Central memory CD4-positive, alpha-beta T cell (primary cell): ENCODE measurements around the gene ROMO1.

Experiments
- DNase-seq: peaks from one replicate; pipeline ENCODE4 v3.0.0; 2022
- total RNA-seq, 3 experiments: gene quantifications; one replicate each; lab custom pipeline; 2026; lab: John Stamatoyannopoulos, UW

ROMO1 gene
- total RNA-seq: 9.1 to 28.2 (median 15.5) reads per million in 3 experiments

DNA sequence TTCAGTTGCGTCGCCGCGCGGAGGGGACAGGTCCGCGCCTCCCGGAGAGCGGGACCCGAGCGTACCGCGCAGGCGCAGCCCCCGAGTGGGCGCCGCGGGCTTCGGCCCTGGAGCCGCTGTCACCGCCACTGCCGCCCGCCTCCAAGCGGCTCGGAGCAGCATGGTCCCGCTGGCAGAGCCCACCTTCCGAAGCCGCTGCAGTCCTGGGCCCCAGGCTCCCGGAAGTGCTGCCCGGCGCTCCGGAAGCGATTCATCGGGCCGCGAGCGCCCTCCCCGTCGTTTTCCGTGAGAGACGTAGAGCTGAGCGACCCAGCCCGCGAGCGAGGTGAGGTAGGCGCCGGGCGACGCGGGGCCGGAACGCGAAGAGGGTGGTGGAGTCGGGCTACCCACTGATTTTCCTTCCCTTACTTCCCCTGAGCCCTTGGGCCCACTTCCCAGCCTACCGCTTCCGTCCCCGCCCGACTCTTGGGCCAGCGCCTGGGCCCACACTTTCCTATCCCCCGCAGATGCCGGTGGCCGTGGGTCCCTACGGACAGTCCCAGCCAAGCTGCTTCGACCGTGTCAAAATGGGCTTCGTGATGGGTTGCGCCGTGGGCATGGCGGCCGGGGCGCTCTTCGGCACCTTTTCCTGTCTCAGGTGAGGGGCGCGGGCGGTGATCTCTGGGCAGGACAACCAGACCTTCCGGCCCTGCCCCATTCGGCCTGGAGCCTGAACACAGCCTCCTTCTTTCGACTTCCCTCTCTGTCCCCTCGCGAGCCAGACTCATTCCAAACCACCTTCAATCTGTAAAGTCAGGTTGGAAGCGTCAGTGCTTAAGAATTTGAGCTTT is at the start of gene ROMO1, which contains the start of gene NFS1:
Gene ROMO1 (plus strand): TSS at position 279 of the 830 bp plus-strand sequence. CDS start 228 bp downstream, at position 507.
Gene NFS1 (minus strand): TSS at position 226 of the 830 bp plus-strand sequence. CDS start 64 bp downstream, at position 162.
- DNase-seq: peak; percentile 79

DNA sequence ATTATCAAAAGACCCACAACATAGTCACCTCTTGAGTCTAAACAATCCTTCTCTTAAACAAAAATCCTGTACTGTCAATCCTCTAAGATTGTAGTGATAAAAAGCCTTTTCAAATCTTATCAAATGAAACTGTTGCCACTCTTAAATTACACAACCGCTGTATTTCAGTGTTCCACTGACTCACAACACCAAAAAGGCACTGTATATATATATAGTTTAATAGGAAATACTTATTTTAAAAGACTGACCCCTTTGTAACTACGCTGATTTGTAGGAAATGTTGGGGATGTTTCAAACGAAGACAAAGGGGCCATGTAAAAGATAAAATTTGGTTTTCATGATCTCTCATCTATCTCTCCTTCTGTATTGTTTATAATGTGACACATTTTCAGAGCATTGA is 48.6 kb upstream of the ROMO1 start:
- DNase-seq: no peak

DNA sequence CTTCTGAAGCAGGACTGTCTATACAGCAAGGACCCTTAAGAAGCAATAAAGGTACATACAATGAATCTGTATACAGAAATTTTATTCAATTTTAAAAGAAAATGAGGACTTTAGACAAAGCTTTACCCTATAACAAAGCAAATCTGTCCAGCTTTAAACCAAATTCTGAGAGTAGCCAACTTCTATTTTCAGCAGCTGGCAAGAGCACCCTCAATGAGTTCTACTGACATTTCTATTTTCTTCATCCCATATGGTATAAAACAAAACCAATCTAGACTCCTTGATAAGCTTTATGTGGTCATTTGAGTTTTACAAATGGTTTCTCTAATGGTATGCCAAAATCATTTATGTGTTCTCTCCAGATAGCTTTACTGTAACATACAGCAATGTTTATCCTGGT is 47.2 kb upstream of the ROMO1 start:
- no peak for DNase-seq

DNA sequence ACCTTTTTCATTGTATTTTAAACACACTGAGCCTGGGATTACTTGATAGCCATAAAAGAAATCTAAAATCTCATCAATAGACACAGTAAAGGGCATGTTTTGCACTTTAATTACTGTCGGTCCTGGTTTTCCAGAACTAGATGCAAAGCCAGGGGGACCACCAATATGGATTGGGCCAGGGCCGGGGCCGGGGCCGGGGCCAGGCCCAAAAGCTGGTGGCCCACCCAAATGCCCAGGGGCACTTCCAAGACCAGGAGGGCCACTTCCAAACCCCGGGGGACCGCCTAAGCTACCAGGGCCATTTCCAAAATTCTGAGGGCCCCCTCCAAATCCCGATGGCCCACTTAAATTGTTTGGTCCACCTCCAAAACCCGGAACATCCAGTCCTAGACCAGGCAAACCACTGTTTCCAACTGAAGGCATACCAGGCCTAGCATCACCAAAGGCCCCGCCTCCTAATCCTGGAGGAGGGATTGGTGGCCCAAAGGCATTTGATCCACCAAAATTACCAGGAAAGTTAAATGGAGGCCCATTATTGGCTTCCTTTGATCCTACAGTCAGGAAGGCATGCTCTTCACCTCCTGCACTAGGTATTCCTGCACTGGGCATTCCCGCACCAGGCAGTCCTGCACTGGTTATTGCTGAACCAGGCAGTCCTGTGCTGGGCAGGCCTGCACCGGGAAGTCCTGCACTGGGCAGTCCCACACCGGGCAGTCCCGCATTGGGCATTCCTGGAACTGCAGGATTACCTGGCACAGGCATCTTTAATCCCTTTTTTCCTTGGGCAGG is 46.4 kb upstream of the ROMO1 start:
- DNase-seq: no peak

DNA sequence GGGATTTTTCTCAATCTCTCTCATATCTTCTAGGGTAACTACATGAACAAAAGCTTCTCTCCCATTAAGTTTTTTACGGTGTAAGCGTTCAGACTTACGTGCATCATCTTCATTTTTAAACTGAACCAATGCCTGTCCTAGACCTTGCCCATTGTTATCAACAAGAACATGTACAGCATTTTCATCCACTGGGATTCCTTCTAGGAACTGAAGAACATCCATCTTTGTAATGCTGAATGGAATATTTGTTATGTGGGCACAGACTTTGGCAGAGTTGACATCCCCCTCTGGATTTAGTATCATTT is 45.8 kb upstream of the ROMO1 start:
- no peak for DNase-seq

DNA sequence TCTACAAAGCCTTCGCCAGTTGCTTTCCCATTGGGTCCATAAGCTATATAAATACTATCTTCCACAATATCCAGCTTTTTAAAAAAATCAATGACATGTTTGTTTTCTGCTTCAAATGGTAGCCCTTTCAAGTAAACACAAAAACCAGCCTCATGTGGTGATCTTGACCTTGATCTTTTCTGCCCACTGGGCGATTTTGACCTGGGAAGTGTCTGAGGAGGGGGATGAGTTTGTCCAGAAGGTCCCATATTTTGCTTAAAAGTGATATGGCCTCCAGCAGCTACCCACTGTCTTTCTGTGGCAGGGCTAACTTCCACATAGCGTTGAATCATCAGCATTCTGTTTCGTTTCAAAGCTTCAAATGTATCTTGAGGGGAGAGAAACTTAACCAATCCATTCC is 45.3 kb upstream of the ROMO1 start:
- DNase-seq: no peak

DNA sequence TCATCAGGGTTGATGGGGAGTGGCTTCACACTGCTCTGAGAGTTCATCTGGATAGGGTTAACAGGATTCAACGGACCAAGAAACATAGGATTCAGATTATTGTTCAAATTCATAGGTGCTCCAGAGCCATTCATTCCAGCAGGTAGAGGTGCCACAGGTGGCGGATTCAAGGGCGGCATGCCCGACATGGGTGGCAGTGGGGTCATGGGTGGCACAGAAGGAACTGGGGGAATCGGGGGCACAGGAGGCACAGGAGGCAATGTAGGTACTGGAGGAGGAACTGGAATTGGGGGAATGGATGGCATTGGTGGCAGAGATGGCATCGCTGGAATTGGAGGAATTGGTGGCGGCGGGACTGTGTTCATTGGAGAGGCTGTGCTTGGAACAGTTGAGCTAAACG is 44.8 kb upstream of the ROMO1 start:
- no peak for DNase-seq

DNA sequence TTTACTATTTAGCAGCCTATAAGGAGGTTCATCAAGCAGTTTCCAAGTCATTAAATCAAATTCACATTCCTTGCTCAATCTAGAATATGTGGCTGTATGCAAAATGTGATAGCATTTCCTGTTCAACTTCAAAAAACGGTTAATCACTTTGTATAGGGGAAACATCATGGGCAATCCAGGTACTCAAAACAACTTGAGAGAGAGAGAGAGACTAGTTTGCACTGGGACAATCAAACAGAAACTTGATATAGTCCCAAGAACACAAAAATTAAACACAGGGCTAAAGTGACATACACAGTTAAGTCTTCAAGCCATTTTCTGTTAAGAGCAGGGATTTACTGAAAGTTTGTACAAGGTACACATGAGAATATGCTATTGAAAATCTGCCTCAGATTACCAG is 41.9 kb upstream of the ROMO1 start:
- DNase-seq: no peak

DNA sequence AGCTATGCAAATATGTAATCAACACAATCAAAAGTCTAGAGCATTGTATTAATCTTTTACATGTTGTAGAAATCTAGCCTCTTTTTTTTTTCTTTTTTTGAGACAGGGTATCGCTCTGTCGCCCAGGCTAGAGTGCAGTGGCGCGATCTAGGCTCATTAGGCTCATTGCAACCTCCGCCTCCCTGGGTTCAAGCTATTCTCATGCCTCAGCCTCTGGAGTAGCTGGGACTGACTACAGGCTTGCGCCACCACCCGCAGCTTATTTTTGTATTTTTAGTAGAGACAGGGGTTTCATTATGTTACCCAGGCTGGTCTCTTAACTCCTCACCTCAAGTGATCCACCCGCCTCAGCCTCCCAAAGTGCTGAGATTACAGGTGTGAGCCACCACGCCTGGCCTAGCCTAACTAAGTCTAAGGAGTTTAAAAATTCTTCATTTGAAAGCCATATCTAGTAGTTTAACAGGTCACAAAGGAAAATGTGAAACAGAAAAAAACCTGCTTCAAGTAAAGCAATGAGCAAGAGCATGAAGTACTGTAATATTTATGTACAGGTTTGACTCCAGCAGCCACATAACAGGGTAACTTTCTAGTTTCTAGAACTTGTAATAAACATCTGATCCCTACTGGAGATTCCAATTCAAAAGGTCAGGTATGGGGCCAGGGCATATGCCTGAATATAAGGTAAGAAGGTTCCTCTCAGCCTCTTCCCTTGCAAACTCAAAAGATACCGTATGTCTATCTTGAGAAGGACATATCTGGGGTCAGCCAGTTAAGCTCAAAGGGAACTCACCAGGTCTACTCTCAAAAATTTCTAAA is 38.9 kb upstream of the ROMO1 start:
- DNase-seq: no peak

DNA sequence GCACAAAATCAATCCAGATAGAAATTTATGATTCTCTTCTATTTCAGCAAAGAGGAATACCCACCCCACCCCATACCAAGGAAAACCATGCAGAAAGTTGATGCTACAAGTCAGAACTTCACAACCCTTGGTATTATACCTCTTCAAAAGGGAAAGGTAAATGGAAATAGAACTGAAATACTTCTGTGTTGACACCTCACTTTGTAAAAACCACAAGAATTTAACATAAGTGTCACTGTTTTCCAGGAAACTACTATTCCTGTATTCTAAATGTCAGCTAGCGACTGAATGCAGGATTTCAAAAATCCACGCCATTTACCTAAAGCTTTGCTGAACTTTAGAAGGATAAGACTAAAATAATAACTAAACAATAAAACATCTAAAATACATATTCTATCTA is 38.2 kb upstream of the ROMO1 start:
- no peak for DNase-seq

DNA sequence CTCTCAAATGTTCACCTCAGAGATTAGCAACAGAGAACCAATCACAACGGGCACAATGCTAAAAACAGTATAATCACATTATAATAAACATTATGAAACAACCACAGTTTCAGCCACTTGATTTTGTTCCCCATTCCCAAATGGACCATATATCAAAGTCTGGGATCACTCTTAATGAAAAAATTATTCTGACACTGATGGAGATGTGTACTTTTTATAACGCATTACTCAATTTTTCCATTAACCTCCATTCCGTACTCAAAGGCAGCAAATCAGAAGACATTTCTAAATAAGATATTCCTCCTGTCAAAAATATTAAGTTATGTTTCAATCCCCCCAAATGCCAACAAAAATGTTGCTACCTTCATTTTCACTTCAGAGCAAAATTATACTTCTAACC is 37.3 kb upstream of the ROMO1 start:
- DNase-seq: no peak

DNA sequence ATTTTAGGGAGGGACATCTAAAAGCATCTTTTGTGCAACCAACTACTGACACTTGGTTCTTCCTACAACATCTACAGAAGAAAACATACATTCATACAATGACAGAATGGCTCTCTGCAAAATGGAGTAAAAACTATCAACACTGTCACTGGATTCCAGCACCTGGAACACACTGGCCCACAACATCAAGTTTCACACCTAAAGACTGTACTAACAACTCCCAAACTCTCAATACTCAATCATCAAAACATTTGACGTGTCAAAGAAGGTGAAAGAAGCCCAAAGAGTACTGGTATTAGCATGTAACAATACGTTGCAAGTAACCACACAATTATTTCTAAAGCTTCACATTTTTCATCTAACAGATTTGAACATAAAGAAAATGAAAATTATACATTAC is 36.7 kb upstream of the ROMO1 start:
- DNase-seq: no peak

DNA sequence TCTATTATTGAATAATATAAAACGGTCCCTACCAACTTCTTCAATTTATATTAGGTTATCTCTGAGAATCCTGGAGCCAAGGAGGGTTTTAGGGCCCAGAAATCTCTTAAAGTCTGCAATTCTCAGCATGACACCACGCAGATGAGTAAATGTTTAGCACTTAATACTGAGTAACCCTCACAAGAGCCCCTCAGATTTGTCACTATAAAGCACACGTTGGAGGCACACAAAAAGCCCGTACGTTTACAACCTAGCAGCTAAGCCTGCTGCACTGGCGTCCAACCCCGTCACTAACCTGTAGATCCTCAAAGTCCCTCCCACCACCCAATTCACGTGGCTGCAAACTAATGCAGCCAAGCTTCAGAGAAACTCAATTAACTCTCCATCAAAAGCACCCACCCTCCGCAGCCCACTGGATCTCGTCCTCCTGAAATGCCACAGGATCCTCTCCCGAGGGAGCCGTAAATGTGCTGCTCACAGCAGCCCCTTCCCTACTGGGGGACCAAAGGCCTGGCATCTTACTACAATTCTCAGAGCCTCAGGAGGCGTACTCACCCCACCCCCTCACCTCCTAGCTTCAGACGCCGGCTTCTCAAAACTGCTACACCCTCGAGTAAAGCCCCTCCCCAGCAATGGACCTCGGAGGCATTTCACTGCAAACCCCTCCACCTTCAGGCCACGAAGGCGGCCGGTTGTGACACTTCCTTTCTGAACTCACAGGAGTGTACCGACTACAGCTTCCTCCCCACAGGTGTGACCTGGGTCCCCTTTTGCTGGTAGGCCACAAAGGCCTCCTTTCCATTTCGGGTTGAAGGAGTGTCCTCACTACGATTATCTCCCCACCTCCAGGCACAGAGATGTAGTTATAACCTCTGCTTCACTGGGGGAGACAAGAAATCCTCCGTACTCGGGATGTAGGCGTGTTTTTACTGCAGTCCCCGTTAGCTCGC is 35.4 kb upstream of the ROMO1 start:
- DNase-seq: peak; percentile 74

DNA sequence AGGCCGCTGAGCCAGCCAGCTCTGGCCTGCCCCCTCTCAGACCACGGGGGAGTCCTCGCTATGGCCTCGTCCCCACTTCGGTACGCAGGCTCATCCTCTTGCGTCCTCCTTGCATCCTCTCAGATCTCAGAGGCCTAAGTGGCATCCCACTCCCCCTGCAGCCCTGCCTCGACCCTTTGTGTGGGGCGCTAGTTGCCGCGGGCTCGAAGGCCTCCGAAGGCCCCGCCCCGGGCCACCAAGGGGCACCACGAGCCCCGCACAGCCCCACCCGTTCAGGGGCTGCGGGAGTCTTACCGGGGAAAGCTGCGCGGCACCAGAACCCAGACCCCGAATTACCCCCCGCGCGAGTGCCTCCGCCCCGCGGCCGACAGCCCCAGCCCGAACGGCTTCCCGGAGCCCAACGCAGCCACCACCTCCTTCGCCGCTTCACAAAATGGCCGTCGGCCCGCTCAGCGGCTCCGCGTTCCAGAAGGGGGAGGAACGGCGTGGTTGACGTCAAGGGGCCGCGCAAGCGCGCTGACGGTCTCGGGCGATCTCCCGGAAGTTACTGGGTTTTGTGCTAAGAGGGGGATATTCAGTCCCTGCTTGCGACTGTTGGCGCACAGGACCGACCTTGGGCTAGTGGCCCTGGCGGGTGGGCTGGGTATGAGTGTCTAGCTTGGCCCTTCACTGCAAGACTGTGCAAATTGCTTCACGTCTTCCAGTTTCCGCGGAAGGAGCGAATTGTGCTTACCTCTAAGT is 34.6 kb upstream of the ROMO1 start, which contains the start of the genes CPNE1 and RBM12:
Gene CPNE1 (minus strand): TSS at position 435 of the 741 bp plus-strand sequence. CDS start 31,977 bp downstream, outside the sequence.
Gene RBM12 (minus strand): TSS at position 435 of the 741 bp plus-strand sequence. CDS start 9,578 bp downstream, outside the sequence.
- DNase-seq: peak; percentile 94

DNA sequence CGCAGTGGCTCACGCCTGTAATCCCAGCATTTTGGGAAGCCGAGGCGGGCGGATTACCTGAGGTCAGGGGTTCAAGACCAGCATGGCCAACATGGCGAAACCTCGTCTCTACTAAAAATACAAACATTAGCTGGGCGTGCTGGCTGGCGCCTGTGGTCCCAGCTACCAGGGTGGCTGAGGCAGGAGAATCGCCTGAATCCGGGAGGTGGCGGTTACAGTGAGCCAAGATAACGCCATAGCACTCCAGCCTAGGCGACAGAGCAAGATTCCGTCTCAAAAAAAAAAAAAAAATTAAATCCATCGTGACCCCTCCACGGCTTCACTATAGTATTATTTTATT is 33.3 kb upstream of the ROMO1 start:
- DNase-seq: no peak

DNA sequence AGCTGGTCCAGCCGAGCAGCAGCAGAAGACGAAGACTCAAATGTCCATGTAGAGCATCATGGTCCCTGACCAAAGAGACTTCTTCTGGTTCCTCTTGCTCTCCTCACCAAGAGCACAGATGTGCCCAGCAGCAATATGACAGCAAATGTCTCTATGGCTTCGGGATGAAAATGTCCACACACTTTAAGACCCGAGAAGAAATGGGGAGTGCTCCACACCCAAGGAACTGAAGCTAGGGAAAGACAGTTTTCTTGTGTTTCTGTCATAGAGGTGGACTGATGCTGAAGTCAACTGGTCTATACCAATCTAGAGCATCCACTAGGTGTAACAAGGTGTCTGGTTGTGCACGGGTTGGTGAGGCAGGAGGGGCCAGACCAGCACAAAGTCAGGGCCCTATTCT is 30.0 kb upstream of the ROMO1 start:
- no peak for DNase-seq

DNA sequence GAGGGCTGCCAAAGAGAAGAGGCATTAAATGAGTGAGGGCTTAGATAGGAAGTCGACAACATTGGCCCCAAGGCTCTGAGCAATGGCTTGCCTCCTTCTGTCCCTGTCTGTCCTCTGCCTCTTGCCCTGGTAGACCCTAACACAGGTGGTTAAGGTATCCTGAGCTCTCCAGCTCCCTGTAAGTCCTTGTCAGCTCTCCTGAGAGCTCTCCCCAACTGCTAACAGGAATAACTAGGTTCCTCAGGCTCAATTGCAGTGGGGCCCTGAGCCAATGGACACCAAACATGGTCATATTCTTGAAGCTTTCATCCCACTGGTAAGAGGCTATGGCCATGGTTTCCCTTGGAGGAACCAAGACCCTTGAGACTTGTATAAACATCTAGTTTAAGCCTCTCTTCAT is 29.5 kb upstream of the ROMO1 start:
- no peak for DNase-seq

DNA sequence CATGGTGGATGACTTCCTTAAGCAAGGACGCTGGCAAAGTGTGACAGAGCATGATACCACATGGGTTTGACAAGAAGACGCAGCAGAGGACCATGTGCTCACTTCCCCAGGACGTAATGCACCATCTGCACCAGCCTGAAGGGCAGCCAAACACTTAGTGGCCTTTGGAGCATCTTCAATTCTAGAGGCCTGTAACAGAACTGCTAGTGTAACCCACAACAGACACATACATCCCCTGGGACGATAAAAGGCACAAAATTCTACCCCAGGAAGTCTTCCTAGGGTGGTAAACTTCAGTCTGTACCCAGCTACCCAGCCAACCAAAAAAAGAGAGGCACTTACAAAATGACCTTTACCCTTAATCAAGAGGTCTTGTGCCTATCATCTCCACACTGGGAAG is 25.3 kb upstream of the ROMO1 start:
- no peak for DNase-seq

DNA sequence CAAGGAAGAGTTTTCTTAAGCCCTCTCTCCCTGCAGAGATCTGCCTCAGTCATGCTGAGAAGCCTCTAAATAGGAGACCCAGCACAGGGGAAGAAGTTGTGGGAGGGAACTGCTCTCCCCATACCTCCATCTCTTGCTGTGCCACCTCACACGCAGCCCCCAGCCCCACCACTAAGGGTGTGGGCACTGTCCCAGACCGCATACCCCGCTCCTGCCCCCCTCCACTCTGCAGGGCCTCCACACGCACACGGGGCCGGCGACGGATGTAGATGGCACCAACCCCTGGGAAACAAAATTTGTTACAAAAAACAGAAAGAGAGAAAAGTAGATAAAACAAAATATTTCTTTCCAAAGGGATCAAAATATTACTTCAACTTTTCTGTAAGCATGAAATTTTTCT is 24.3 kb upstream of the ROMO1 start:
- no peak for DNase-seq

DNA sequence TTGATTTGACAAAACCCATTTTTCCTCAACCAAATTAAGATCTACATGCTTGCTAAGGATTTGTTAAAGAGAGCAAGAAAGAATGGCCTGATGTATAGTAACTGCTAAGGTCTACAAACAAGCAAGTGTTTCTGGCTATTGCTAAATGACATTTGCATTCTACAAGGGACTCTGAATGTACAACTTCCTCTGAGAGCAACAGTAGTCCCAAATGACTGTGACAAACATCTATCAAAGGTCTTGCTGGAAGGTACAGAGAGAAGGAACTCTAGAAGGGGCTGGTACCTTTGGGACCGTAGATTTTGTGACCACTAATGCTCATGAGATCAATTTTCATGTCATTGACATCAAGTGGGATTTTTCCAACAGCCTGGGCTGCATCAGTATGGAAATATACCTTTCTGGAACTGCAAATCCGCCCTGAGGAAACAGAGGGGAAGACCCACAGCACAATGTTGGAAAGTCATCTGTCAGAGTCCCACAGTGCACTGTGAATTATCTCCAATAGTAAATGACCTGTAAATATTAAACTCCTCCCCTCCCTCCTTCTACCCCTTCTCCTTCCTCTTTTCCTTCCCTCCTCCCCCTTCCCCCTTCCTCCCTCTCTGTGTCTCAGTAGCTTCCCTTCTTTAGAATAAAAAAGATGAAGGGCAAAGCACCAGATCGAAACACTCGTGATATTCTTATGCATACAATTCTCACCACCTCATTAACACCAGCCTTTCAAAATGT is 18.6 kb upstream of the ROMO1 start:
- DNase-seq: no peak
